ENCODE data around the gene HMOX1. TPM values are rescaled to one million over a fixed set of nuclear protein-coding genes. Genes with fewer than 3 reads are reported as not detected.

HMOX1 gene
- total and polyA plus RNA-seq, 2 donors (not counting 3 experiments of a cell fraction or from before 2014, with no cell fraction given), result 41.1 to 69.1 TPM

DNA sequence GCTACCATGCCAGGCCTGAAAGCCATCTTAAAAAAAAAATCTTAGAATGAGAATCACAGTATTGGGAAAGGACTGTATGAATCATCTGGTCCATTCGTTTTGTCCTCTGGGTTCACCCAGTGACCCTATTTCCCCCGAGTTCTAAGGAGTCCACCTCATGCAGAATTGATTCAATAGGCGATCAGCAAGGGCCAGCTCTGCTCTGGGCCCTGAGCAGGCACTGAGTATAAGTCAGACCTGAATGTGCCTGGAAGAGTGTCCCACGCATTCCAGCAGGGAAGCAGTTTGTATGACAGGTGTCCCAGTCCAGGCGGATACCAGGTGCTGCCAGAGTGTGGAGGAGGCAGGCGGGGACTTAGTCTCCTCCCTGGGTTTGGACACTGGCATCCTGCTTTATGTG lies 883 bp upstream of the HMOX1 start:
- H3K9me1 ChIP-seq (replicated peaks; ENCODE audit: control insufficient read depth, extremely low read depth, insufficient read depth, low read length), result no peaks in the 10 kb centered on the region
- dilution Hi-C loops (cut with MboI; ENCODE audit: extremely low pct_ligation_motif_present, low sequenced_read_pairs), result no loop called here
- H4K20me1 ChIP-seq (replicated peaks; ENCODE audit: control insufficient read depth, extremely low read depth, insufficient read depth, low read length), result no peaks in the 10 kb centered on the region
- no TSS peak for BruUV-seq (replicated peaks)
- H3K4me3 ChIP-seq (replicated peaks in 1 of 3; ENCODE audit: insufficient read depth in 1 of 3, low read depth in 1 of 3, low read length in 3 of 3), result no peak overlapping the region
- H3K27me3 ChIP-seq (ENCODE audit: control insufficient read depth in 2 of 2, insufficient read depth in 2 of 2, low read length in 2 of 2), result no peaks in the 10 kb centered on the region
- intact Hi-C loops (cut with micrococcal nuclease), result loop anchor here (2.0 kb wide), 1 partner anchor 17 kb away; no protein-coding TSS in a partner anchor
- peaks cover 13% of the 10 kb centered on the region for H3K79me2 ChIP-seq (ENCODE audit: control insufficient read depth, insufficient read depth, low read length)
- TF ChIP-seq JUN (IDR thresholded peaks at IDR 0.05; ENCODE audit: borderline replicate concordance, insufficient read depth, insufficient read length, low read depth) (no peak), EZH2 (IDR thresholded peaks at IDR 0.05; ENCODE audit: borderline replicate concordance, low read depth, low read length, severe bottlenecking) (no peak), FOS (IDR thresholded peaks at IDR 0.05; ENCODE audit: borderline replicate concordance, insufficient read depth, low read length) (no peak), MYC (IDR thresholded peaks at IDR 0.05; ENCODE audit: low read depth, low read length) (no peak), GATA2 (IDR thresholded peaks at IDR 0.05; ENCODE audit: insufficient read depth, insufficient read length, low read depth, low read length) (no peak), POLR2A (IDR thresholded peaks at IDR 0.05; ENCODE audit: low read depth, low read length) (no peak), POLR2AphosphoS5 (IDR thresholded peaks at IDR 0.05; ENCODE audit: insufficient read depth, low read depth, low read length) (no peak)
- TF ChIP-seq, protein P1, sequence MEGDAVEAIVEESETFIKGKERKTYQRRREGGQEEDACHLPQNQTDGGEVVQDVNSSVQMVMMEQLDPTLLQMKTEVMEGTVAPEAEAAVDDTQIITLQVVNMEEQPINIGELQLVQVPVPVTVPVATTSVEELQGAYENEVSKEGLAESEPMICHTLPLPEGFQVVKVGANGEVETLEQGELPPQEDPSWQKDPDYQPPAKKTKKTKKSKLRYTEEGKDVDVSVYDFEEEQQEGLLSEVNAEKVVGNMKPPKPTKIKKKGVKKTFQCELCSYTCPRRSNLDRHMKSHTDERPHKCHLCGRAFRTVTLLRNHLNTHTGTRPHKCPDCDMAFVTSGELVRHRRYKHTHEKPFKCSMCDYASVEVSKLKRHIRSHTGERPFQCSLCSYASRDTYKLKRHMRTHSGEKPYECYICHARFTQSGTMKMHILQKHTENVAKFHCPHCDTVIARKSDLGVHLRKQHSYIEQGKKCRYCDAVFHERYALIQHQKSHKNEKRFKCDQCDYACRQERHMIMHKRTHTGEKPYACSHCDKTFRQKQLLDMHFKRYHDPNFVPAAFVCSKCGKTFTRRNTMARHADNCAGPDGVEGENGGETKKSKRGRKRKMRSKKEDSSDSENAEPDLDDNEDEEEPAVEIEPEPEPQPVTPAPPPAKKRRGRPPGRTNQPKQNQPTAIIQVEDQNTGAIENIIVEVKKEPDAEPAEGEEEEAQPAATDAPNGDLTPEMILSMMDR (IDR thresholded peaks at IDR 0.05; ENCODE audit: extremely low read depth in 1 of 2, insufficient read depth in 1 of 2, low read depth in 1 of 2, low read length in 2 of 2), result no peak
- TF ChIP-seq, protein P2, sequence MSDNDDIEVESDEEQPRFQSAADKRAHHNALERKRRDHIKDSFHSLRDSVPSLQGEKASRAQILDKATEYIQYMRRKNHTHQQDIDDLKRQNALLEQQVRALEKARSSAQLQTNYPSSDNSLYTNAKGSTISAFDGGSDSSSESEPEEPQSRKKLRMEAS (IDR thresholded peaks at IDR 0.05; ENCODE audit: insufficient read depth, insufficient read length), result no peak
- H3K4me1 ChIP-seq (ENCODE audit: control insufficient read depth, extremely low read depth, insufficient read depth, low read length), result peaks cover 34% of the 10 kb centered on the region
- no peak overlapping the region for H3K9ac ChIP-seq (replicated peaks; ENCODE audit: extremely low read depth, insufficient read depth, low read length)
- peak; percentile 32 for DNase-seq (ENCODE audit: low read depth, low spot score)
- H3K4me2 ChIP-seq (ENCODE audit: insufficient read depth, low read length), result peak overlapping the region; percentile 58
- H2AFZ ChIP-seq (ENCODE audit: low read depth, low read length), result peak overlapping the region; percentile 67
- peaks cover under 1 to 12% of the 10 kb centered on the region in 2 experiments for H3K36me3 ChIP-seq (ENCODE audit: control insufficient read depth in 2 of 2, extremely low read depth in 1 of 2, insufficient read depth in 2 of 2, low read length in 2 of 2)
- no peaks in the 10 kb centered on the region for H3K9me3 ChIP-seq (replicated peaks; ENCODE audit: control insufficient read depth, insufficient read depth, low read length)
- peak overlapping the region; percentile 57 for H3K27ac ChIP-seq (ENCODE audit: insufficient read depth, low read depth, low read length)
- ChIA-PET POLR2A (no interaction called here), CTCF (interaction anchor here (1.0 to 3.3 kb wide), 3 partner anchors 8 to 29 kb away, joined by 3 to 32 read pairs (median 3); no protein-coding TSS in a partner anchor)
- FAIRE-seq, result peak; percentile 68

Data from endothelial cell of umbilical vein (primary cell).